ENCODE measurements around the gene XXYLT1. TPM values are rescaled to one million over a fixed set of nuclear protein-coding genes. Genes with fewer than 3 reads are reported as not detected.

Gene XXYLT1
- total RNA-seq, 1 experiment from 2014 or later, result 25.5 TPM

DNA sequence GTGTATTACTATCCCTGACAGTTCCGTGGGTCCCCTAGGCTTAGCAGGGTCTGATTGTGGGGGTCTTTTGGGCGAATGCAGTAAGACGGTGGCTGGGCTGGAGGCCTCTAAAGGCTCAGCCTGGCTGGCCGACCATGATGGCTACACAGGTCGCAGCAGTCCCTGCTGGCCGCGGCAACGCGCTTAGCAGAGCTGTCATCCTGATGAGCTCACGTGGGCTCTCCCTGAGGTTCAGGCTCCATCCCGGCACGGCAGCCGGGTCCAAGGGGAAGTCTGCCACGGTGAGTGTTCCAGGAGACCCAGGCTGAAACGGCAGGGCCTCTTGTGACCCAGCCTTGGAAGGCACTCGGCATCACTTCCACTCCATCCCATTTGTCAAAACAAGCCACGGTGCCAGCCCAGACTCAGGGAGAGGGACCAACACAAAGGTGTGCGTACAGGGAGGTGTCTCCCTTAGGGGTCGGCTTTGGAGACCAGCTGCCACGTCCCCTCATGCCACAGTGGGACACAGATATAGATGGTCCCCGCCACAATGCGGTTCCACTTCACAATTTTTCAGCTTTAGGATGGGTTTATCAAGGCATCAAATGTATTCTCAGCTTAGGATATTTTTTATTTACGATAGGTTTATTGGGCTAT, 101.8 kb downstream of the XXYLT1 start:
- CTCF ChIA-PET, result no interaction called here
- no TSS peak for BruUV-seq (replicated peaks)
- no peak for DNase-seq
- no peak for TF ChIP-seq EZH2phosphoT487 (IDR thresholded peaks at IDR 0.05; ENCODE audit: borderline replicate concordance, low read length)
- TF ChIP-seq, protein P1, sequence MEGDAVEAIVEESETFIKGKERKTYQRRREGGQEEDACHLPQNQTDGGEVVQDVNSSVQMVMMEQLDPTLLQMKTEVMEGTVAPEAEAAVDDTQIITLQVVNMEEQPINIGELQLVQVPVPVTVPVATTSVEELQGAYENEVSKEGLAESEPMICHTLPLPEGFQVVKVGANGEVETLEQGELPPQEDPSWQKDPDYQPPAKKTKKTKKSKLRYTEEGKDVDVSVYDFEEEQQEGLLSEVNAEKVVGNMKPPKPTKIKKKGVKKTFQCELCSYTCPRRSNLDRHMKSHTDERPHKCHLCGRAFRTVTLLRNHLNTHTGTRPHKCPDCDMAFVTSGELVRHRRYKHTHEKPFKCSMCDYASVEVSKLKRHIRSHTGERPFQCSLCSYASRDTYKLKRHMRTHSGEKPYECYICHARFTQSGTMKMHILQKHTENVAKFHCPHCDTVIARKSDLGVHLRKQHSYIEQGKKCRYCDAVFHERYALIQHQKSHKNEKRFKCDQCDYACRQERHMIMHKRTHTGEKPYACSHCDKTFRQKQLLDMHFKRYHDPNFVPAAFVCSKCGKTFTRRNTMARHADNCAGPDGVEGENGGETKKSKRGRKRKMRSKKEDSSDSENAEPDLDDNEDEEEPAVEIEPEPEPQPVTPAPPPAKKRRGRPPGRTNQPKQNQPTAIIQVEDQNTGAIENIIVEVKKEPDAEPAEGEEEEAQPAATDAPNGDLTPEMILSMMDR (conservative IDR thresholded peaks at IDR 0.05; ENCODE audit: low read depth, low read length), result no peak
- no peak for TF ChIP-seq EZH2 (IDR thresholded peaks at IDR 0.05; ENCODE audit: low read length, unreplicated experiment)
- Histone ChIP-seq H4K20me1 (ENCODE audit: low read length) (no peaks in the 10 kb centered on the region), H3K36me3 (ENCODE audit: low read depth, low read length) (no peaks in the 10 kb centered on the region), H3K9me3 (ENCODE audit: low read length) (no peaks in the 10 kb centered on the region), H3F3A (ENCODE audit: low read length, unreplicated experiment) (no peaks in the 10 kb centered on the region), H3K27ac (ENCODE audit: low read length) (no peak overlapping the region), H3K4me2 (ENCODE audit: low read length) (no peak overlapping the region), H2AFZ (ENCODE audit: low read length) (no peak overlapping the region), H3K4me3 (ENCODE audit: low read length) (no peak overlapping the region), H3K9ac (ENCODE audit: low read length) (no peak overlapping the region), H3K9me2 (replicated peaks; ENCODE audit: low read length) (no peaks in the 10 kb centered on the region), H3K4me1 (ENCODE audit: insufficient read depth, low read length) (no peaks in the 10 kb centered on the region), H3K79me2 (ENCODE audit: low read length) (no peaks in the 10 kb centered on the region), H3K27me3 (ENCODE audit: low read length) (no peaks in the 10 kb centered on the region)
- POLR2A ChIA-PET (ENCODE audit: unreplicated experiment), result no interaction called here
- no peak for ATAC-seq
- intact Hi-C loops (cut with micrococcal nuclease), result no loop called here

DNA sequence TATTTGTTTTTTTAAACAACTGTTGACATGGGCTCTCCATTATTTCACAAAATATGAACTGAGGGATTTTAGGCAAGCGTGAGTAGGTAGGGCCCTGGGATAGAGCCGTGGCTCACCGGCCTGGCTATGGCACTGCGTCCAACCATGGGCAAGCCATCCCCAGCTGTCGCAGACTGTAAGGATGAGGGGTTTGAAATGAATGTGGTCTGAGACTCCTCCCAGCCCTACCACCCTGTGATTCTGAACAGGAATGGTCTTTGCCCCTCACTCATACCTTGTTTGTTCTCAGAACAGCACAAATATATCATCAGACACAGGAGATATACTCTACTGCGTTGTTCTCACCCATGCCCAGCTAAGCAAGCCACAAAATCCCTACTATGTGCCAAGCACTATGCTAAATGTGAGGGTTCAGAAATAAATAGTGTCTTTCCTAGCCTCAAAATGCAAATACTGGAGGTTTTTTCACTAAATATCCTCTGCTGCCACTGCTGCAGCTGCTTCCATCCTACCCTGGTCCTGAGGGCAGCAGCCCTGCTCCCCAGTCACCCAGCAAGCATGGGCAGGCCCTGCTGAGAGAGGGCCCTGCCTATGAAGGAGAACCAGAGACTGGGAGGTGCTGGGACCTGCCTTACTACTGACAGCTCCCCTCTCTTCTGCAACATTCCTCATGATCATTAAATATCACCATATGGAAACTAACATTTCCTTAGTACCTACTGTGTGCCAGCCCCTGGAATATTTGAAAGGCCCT, 102.8 kb downstream of the XXYLT1 start:
- no peaks in the 10 kb centered on the region for H3K79me2 ChIP-seq (ENCODE audit: low read length)
- no peaks in the 10 kb centered on the region for H3K9me2 ChIP-seq (replicated peaks; ENCODE audit: low read length)
- no peaks in the 10 kb centered on the region for H3K27me3 ChIP-seq (ENCODE audit: low read length)
- no peaks in the 10 kb centered on the region for H3K9me3 ChIP-seq (ENCODE audit: low read length)
- DNase-seq, result no peak
- no peak overlapping the region for H3K4me3 ChIP-seq (ENCODE audit: low read length)
- H3K27ac ChIP-seq (ENCODE audit: low read length), result no peak overlapping the region
- TF ChIP-seq EZH2 (IDR thresholded peaks at IDR 0.05; ENCODE audit: low read length, unreplicated experiment) (no peak), EZH2phosphoT487 (IDR thresholded peaks at IDR 0.05; ENCODE audit: borderline replicate concordance, low read length) (no peak)
- TF ChIP-seq, protein P1 (conservative IDR thresholded peaks at IDR 0.05; ENCODE audit: low read depth, low read length), result no peak
- ATAC-seq, result no peak
- CTCF ChIA-PET, result no interaction called here
- no peaks in the 10 kb centered on the region for H4K20me1 ChIP-seq (ENCODE audit: low read length)
- H3K36me3 ChIP-seq (ENCODE audit: low read depth, low read length), result no peaks in the 10 kb centered on the region
- intact Hi-C loops (cut with micrococcal nuclease), result no loop called here
- no peaks in the 10 kb centered on the region for H3K4me1 ChIP-seq (ENCODE audit: insufficient read depth, low read length)
- H3K9ac ChIP-seq (ENCODE audit: low read length), result no peak overlapping the region
- H3F3A ChIP-seq (ENCODE audit: low read length, unreplicated experiment), result no peaks in the 10 kb centered on the region
- H2AFZ ChIP-seq (ENCODE audit: low read length), result no peak overlapping the region
- BruUV-seq (replicated peaks), result no TSS peak
- POLR2A ChIA-PET (ENCODE audit: unreplicated experiment), result no interaction called here
- H3K4me2 ChIP-seq (ENCODE audit: low read length), result no peak overlapping the region

DNA sequence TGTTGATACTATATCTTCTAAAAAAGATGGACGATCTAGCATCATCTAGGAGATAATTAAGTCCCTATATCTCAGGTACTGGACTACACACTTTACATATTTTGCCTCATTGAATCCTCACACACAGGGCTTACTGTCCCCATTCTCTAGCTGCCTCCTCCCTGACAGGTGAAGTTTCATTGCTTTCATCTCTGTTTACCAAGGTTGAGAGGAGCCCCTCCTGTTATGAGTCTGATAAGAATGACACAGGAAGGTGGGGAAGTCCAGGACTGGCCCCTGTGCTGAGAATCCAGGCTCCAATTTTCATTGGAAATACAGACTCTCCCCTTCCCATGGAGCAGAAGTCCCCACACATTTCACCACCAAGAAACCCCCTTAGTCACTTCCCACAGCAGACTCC, 105.2 kb downstream of the XXYLT1 start:
- DNase-seq (no peak), ATAC-seq (no peak)
- H3K4me3 ChIP-seq (ENCODE audit: low read length), result no peak overlapping the region
- intact Hi-C loops (cut with micrococcal nuclease), result no loop called here
- no peaks in the 10 kb centered on the region for H3K27me3 ChIP-seq (ENCODE audit: low read length)
- no peak for TF ChIP-seq EZH2phosphoT487 (IDR thresholded peaks at IDR 0.05; ENCODE audit: borderline replicate concordance, low read length)
- TF ChIP-seq EZH2 (IDR thresholded peaks at IDR 0.05; ENCODE audit: low read length, unreplicated experiment), result no peak
- TF ChIP-seq, protein P1 (conservative IDR thresholded peaks at IDR 0.05; ENCODE audit: low read depth, low read length), result no peak
- 0 out of 2 replicates have a peak, but pooled peaks cover 1% of the 10 kb centered on the region for H3K4me1 ChIP-seq (ENCODE audit: insufficient read depth, low read length)
- H4K20me1 ChIP-seq (ENCODE audit: low read length), result no peaks in the 10 kb centered on the region
- ChIA-PET CTCF (no interaction called here), POLR2A (ENCODE audit: unreplicated experiment) (no interaction called here)
- no peaks in the 10 kb centered on the region for H3K36me3 ChIP-seq (ENCODE audit: low read depth, low read length)
- BruUV-seq (replicated peaks), result no TSS peak
- no peak overlapping the region for H3K4me2 ChIP-seq (ENCODE audit: low read length)
- no peak overlapping the region for H3K27ac ChIP-seq (ENCODE audit: low read length)
- no peak overlapping the region for H2AFZ ChIP-seq (ENCODE audit: low read length)
- no peak overlapping the region for H3K9ac ChIP-seq (ENCODE audit: low read length)
- H3K9me3 ChIP-seq (ENCODE audit: low read length), result no peaks in the 10 kb centered on the region
- H3K9me2 ChIP-seq (replicated peaks; ENCODE audit: low read length), result no peaks in the 10 kb centered on the region
- H3K79me2 ChIP-seq (ENCODE audit: low read length), result no peaks in the 10 kb centered on the region
- H3F3A ChIP-seq (ENCODE audit: low read length, unreplicated experiment), result no peaks in the 10 kb centered on the region
